ENCODE measurements around the gene ZHX3.

ZHX3 gene

DNA sequence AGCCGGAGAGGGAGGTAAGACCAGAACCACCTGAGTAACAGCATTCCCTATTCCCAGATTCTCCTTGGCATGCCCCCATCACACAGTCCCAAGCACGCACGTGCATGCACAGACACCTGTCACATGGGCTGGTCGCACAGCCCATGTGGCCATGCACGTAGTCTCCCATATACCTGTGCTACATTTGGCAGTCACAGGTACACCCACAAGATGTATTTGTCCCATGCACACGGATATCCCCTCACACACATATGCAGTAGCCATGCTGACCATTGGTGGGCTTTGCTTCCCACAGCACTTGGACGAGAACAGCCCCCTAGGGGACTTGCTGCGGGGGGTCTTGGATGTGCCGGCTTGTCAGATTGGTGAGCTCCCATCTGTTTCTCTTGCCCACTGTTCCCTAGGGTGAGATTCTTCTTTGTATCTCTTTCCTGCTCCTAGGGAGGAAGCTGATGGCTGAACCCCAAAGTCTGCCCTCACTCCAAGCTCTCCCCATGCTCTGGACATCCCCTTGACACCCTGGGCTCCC, 148.3 kb downstream of the ZHX3 start:
- FAIRE-seq, result no peak

DNA sequence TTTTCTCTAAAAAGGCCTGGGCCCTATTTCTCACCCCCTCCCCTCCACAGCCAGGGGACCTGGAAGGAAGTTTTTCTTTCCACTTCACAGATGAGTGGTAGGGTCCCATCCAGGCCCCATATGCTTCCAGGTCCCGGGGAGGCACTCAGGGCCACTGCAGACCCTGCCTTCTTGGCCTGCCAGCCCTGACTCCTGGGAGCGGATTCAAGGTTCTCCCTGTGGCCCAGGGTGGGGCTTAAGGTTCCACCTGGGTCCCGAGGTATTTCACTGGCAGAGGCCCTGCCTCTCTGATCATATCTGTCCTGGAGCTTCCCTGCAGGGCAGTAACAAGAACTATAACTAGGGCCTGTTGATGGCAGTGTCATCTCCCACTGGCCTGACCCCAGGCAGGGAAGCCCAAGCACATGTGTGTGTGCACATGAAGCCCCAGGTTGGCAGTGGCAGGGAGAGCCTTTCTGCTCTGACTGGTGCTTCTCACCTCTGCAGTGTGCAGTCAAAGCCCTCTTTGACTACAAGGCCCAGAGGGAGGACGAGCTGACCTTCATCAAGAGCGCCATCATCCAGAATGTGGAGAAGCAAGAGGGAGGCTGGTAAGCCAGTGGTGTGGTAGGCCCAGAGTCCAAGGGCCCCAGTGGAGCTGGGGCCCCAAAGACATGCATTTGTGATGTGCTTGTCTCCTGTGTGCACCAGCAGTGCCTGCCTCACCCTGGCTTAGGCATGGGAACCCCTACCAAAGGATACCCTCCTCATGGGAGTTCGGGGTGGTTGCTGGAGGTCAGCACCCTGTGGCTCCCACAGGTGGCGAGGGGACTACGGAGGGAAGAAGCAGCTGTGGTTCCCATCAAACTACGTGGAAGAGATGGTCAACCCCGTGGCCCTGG, 149.0 kb downstream of the ZHX3 start:
- no peak for FAIRE-seq

DNA sequence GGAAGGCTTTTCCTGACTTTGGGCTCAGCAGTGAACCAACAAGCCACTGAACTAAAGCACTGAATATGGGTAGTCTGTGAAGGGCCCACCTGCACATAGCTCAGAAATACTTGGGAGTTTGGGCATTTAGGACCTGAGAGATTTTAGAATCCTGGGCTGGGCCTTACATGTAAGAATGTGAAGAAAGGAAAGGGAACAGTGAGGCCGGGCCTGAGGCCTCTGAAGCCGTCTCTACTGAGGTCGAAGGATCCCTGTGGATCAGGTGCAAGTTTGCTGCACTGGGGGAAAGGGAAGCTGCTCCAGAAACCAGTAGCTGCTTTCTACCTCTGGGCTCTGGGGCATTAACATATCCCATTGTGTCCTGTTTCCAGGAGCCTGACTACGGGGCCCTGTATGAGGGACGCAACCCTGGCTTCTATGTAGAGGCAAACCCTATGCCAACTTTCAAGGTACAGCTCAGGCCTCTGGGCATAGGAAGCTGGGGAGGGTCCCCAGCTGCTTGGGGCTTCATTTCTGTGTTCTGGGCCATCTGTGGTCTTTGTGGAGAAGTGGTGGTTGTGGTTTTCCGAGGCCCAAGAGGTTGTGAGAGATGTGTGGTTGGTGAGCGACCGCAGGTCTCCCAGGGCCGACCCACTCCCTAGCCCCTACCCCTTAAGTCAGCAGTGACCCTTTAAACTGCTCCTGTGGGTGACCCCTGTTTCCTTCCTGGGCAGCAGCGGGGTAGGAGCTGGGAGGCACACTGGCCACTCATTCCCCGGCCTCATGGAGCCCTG, 149.9 kb downstream of the ZHX3 start:
- FAIRE-seq, result no peak

DNA sequence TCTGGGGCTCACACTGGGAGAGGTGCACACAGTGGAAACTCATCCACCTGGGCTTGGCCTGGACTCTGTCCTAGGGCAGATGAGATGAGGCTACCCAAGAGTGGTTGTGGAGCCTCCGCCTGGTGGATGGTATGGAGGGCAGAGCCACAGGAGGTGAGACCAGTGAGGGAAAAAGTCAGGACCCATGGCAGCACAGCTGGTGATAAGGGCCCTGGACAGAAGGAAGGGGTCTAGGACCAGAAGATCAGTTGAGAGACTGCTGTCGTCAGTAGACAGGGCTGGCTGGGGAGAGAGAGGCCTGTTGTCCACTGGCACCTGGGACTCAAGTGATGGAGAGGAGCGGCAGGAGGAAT, 150.4 kb downstream of the ZHX3 start:
- FAIRE-seq, result no peak

DNA sequence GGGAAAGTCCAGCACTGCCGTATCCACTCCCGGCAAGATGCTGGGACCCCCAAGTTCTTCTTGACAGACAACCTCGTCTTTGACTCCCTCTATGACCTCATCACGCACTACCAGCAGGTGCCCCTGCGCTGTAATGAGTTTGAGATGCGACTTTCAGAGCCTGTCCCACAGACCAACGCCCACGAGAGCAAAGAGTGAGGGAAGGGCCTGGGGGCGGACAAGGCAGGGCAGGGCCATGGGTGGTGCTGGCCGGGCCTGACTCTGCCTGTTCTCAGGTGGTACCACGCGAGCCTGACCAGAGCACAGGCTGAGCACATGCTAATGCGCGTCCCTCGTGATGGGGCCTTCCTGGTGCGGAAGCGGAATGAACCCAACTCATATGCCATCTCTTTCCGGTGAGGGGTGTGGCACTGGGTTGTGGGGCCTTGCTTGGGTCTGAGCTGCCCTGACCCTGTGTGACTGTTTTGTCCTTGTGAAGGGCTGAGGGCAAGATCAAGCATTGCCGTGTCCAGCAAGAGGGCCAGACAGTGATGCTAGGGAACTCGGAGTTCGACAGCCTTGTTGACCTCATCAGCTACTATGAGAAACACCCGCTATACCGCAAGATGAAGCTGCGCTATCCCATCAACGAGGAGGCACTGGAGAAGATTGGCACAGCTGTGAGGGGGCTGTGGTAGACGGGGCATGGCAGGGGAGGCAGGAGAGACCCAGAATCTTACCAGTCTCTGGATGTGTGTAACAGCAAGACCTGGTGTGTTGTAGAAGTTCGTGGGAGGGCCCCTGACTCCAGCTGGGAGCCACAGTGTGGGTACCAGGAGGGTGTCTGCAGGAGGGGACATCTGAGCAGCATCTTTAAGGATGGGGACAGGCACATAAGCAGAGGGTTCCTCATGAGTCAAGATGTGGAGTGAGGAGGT, 151.1 kb downstream of the ZHX3 start:
- FAIRE-seq, result no peak

DNA sequence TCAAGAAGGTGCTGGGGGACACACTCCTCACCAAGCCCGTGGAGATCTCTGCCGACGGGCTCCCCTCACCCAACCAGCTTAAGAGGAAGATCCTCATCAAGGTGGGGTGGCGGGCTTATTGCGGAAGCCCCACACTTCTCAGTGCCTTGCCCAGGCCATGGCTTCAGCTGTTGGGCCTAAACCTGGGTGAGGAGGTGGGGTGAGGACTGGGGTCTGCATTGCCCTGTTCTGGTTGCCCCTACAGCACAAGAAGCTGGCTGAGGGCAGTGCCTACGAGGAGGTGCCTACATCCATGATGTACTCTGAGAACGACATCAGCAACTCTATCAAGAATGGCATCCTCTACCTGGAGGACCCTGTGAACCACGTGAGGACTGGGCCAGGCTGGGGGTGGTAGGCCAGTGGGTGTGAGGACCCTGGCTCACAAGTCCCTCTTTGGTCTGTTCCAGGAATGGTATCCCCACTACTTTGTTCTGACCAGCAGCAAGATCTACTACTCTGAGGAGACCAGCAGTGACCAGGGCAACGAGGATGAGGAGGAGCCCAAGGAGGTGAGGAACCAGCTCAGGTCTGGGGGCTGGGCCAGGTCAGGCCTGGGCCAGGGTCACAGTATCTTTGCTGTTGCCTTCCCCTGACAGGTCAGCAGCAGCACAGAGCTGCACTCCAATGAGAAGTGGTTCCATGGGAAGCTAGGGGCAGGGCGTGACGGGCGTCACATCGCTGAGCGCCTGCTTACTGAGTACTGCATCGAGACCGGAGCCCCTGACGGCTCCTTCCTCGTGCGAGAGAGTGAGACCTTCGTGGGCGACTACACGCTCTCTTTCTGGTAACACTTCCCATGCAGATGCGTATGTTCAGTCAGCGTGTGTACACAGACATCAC, 152.3 kb downstream of the ZHX3 start:
- FAIRE-seq, result no peak

DNA sequence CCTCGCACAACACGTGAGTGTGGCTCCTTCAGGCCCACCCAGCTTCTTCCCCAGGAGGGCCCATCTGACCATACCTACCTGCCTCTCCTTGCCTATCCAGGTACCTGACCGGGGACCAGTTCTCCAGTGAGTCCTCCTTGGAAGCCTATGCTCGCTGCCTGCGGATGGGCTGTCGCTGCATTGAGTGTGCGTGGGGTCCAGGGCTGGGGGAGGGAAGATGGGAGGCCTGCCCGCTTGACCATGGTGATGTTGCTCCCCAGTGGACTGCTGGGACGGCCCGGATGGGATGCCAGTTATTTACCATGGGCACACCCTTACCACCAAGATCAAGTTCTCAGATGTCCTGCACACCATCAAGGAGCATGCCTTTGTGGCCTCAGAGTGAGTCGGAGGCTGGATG, 153.7 kb downstream of the ZHX3 start:
- no peak for FAIRE-seq

DNA sequence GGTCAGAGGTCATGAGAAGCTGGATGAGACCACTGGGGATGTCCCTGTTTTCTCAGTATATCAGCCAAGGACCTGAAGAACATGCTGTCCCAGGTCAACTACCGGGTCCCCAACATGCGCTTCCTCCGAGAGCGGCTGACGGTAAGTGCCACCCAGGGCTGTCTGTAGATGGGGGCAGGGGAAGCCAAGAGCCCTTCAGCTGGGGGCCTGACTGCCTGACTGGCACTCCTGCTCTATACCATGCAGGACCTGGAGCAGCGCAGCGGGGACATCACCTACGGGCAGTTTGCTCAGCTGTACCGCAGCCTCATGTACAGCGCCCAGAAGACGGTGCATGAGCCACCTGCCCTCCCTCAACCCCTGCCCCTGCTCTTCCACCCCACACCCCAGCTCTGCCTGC, 155.1 kb downstream of the ZHX3 start:
- no peak for FAIRE-seq

DNA sequence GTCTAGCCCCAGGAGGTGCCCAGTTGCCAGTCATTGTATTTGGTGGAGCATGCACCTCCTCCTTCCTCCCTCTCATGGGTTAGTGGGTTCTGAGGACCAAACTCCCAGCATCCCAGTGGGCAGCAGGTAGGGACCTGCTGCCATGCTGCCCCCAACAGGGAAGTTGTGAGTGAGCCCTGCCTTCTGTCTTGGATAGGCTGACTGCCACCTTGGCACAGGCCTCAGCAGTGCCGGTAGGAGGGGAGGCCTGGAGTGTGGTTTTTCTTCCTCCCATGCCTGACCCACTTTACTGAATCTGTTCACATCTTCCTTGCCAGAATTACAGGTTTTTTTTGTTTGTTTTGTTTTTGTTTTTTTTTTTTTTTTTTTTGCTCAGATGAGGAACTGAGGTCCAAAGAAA, 155.6 kb downstream of the ZHX3 start:
- FAIRE-seq, result no peak

DNA sequence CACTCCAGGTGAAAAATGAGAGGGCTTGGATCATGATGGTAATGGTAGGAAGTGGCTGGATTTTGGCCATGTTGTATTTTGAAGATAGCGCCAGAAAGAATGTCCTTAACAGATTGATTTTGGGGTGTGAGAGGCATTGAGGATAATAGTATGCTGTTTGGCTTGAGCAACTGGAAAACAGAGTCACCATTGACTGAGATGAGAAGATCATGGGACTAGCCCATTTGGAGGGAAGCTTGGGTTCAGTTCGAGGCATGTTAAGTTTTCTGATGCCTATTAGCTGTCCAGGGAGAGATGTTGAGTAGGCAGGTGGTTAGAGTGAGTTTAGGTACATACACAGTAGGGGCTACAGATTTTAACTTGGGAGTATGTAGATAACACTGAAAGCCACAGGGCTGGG, 156.8 kb downstream of the ZHX3 start:
- no peak for FAIRE-seq

DNA sequence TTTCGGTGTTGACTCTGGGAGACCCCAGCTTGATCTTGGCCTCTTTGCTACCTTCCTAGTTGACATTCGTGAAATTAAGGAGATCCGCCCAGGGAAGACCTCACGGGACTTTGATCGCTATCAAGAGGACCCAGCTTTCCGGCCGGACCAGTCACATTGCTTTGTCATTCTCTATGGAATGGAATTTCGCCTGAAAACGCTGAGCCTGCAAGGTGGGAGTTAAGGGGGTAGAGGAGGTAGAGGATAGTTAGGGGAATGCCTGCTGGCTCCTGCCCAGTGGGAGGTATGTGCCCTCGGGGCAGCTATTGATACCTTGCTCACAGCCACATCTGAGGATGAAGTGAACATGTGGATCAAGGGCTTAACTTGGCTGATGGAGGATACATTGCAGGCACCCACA, 158.0 kb downstream of the ZHX3 start:
- no peak for FAIRE-seq

DNA sequence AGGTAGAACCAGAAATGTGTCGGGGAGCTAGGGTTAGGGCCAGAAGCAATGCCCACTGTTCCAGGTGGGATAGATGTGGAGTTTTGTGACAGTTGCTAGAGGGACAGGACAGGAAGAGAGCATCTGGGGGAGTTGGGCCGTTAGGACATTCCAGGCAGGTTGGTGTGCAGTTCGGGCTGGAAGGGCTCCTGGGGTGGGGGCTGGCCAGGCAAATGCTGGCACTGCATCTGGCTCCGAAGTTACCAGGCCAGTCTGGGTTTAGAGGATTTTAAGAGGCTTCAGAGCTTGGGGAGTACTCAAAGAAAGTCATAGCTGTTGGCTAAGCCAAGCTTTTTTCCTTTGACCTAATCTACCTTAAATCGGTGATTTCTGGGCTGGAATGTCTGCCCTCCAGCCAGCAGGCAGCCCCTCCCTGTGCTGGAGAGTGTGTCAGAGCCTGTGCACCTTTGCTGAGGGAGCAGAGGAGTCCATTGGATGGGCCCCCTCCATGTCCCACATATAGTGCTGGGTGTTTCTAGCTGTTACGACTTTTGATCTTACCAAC, 159.4 kb downstream of the ZHX3 start:
- no peak for FAIRE-seq

DNA sequence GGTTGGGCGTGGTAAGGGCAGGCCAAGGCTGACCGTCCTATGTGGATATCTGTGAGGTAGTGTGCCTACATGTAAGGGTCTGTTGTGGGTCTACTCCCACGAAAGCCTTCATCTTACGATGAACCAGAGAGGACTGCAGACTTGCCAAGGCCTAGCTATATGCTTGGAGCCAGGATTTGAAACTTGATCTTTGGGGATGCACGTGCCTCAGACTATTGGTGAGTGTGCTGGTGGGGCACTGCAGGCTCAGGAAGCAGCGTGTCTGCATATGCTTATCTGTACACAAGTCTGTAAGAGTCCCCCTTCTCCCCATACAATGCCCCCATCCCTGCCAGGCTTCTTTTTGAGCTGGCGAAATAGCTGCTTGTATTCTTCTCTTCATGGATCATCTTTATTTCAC, 162.3 kb downstream of the ZHX3 start:
- no peak for FAIRE-seq

DNA sequence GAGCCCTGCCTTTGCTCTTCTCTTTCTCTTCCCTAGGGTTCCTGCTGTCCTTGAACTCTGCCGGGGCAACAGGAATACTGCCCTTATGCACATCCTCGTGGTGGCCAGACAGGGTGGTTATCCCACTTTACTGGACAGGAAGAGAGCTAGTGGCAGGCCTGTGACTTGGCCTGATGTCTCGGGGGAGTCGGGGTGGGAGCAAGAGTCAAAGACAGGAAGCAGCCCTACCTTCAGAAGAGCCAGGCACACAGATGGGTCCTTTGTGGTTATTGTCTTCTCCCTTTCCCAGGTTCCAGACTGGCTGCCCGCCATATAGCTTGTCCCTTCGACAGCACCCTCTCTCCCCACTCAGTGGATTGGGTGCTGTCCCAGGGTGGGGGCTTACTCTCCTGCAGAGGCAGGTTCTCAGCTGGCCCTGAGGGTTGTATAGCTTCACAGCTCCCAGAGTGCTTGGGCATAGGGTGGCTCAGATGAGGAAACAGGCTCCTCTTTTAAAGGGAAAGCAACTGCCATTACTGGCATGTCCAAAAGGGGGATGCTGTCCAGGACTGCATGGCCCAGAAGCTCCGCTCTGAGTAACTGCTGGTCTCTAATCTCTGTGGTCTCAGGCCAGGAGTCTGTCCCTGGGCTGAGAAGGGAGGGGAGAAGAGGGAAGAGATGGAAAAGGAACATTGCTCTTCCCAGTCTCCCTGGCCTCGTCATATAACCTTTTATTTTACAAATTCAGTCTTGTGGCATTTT, 162.9 kb downstream of the ZHX3 start:
- FAIRE-seq, result no peak

DNA sequence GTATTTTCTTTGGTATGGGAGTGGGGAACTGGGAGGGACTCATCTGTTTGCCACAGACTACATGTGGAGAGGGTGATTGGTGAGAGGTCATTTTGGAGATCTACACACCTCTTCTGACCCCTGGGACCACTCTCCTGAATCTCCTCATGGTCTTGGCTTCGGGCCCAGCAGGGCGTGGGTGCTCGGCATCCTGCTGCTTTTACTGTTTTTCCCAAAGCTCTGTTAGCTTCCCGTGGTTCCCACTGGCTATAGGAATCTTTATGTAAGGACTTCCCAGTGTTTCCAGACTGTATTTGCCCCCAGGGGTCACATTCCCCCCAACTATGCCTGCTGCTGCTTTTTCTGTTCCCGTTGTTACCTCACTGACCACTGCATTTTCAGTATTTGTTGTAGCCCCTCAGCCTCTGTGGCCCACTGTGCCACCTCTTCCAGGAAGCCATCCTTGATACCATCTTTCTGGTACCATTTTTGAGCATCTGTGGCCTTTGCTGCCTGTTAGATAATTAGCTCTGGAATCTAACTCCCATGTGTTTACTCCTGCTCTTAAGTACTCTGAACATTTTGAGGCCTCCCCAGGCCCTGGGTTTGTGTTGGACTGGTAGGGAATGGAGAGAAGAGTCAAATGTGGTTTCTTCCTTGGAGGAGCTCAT, 165.3 kb downstream of the ZHX3 start:
- FAIRE-seq, result no peak

DNA sequence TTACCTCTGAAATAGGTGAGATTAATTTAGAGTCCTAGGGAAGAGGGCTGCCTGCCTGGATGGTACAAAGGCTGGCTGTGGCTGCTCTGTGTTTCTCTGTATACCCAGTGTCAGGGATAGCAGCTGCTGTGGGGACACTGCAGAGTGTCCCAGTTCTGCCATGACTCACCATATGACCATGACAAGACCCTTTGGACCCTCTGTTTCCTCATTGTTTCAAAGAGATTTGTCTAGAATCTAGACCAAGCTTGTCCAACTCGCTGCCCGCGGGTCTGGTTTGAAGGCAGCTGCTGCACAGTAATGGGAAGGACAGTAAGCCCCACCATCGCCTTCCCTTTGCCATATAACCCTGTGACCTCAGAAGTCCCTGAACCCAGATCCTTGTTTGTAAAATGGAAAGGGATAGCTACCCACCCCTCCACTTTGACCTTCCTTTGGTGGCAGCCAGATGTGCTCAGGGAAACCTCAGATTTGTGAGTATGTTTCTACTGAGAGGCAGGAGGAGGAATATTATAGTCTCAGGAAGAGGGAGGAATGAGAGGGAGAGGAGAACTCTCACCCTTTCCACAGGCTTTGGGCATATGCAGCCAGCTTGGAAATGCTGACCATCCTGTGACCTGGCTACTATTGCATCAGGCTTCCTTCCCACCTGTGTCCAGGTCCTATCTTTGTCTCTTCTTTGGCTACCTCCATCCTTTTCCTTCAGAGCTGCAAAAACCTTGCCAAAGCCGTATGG, 166.2 kb downstream of the ZHX3 start:
- FAIRE-seq, result no peak

DNA sequence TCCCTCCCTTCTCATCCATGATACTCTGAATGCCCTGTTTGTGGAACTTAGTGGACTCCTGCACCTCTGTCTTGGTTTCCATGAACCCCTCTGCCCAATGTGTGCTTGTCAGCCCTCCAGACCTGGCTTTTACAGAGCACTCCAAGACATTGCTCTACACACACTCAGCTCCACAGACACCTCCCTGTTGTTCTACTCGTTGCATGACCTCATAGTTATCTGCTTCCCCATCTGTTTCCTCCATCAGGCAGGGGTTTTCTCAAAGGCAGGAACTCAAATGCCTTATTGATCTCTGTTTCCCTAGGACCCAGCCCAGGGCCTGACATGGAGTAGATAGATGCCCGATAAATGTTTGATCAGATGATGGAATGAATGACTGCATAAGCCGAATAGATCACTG, 166.9 kb downstream of the ZHX3 start:
- no peak for FAIRE-seq

DNA sequence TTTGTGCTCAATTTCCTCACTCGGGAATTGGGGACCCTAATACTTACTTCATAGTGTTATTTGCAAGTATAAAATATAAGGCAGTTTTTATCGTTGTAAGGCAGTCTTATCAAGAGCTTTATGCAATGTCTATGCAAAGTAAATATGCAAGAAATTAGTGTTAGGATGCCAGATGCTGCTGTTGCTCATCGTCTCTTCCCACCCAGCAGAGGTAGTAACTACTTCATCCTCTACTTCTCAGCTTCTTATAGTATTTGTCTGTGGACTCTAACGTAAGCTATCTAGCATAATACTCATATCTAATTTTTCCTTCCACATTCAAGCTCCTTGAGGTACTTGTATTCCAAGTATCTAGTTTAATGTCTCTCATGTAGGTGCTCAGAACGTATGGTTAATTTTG, 168.6 kb downstream of the ZHX3 start:
- no peak for FAIRE-seq

DNA sequence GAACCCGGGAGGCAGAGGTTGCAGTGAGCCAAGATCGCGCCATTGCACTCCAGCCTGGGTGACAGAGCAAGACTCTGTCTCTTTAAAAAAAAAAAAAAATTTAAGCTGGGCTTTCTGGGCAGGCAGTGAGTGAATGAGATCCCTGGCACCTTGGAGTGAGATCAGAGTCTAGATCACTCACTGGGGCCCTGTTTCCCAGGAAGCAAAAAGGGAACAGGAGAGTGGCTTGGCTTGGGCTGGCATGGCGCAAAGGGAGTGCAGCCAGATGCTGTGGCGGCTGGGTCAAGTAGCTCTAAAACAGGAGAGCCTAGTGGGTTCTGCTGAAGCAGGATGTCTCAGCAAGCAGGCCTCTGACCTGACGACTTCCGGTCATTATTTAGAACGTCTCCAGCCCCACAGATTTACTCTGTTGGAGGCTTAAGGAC, 169.8 kb downstream of the ZHX3 start:
- no peak for FAIRE-seq

Data from islet of Langerhans (tissue), 1 donor.